Esophagus (tissue), 2 donors: ENCODE measurements around the gene C5orf47. TPM values are rescaled to one million over a fixed set of nuclear protein-coding genes. Genes with fewer than 3 reads are reported as not detected.

ENCODE experiments used
- H3K27ac ChIP-seq, 2 donors: one replicate each; pipeline ENCODE4 v1.5.1; 2013; ENCODE audit warnings: low read depth in 2 of 2, mild to moderate bottlenecking in 2 of 2, inconsistent platforms in 1 of 2, low read length in 1 of 2, moderate library complexity in 1 of 2
- H3K27me3 ChIP-seq, 2 donors: one replicate each; pipeline ENCODE4 v1.6.1; 2013; ENCODE audit warnings: low read length in 2 of 2, control low read depth in 1 of 2, mild to moderate bottlenecking in 1 of 2; ENCODE audit not compliant: insufficient read depth in 2 of 2, control insufficient read depth in 1 of 2
- H3K36me3 ChIP-seq, 2 donors: one replicate each; pipeline ENCODE4 v1.6.1; 2013; ENCODE audit warnings: low read length in 1 of 2; ENCODE audit not compliant: control insufficient read depth in 2 of 2, insufficient read depth in 2 of 2
- H3K4me1 ChIP-seq, 2 donors: one replicate each; pipeline ENCODE4 v1.6.1; 2013; ENCODE audit warnings: low read length in 1 of 2; ENCODE audit not compliant: control insufficient read depth in 2 of 2, insufficient read depth in 2 of 2
- H3K4me3 ChIP-seq, 2 donors: one replicate each; pipeline ENCODE4 v1.5.1; 2013; ENCODE audit warnings: low read length in 2 of 2, mild to moderate bottlenecking in 2 of 2, low read depth in 1 of 2, moderate library complexity in 1 of 2
- H3K9me3 ChIP-seq, 2 donors: one replicate each; pipeline ENCODE4 v1.6.1; 2013; ENCODE audit warnings: mild to moderate bottlenecking in 2 of 2, low read depth in 1 of 2, low read length in 1 of 2, moderate library complexity in 1 of 2; ENCODE audit not compliant: control insufficient read depth in 2 of 2, insufficient read depth in 1 of 2
- WGBS, 2 donors: extraction: QIAGEN DNeasy Blood & Tissue Kit; methylation state at CpG; one replicate each; pipeline ENCODE4 v1.1.7; 2013; 5-methylcytosine and 5-hydroxymethylcytosine counted together
- polyA plus RNA-seq, 2 donors: library from polyadenylated mRNA; stranded (reverse); fragments of 200-250 nt; gene quantifications; one replicate each; pipeline ENCODE4 v1.2.3, GENCODE V29; 2013
- donor health status: healthy with polysubstance abuse.
- donor health status: Bipolar disorder and iron deficiency.

The C5orf47 gene
- polyA plus RNA-seq, 2 donors: not detected

DNA sequence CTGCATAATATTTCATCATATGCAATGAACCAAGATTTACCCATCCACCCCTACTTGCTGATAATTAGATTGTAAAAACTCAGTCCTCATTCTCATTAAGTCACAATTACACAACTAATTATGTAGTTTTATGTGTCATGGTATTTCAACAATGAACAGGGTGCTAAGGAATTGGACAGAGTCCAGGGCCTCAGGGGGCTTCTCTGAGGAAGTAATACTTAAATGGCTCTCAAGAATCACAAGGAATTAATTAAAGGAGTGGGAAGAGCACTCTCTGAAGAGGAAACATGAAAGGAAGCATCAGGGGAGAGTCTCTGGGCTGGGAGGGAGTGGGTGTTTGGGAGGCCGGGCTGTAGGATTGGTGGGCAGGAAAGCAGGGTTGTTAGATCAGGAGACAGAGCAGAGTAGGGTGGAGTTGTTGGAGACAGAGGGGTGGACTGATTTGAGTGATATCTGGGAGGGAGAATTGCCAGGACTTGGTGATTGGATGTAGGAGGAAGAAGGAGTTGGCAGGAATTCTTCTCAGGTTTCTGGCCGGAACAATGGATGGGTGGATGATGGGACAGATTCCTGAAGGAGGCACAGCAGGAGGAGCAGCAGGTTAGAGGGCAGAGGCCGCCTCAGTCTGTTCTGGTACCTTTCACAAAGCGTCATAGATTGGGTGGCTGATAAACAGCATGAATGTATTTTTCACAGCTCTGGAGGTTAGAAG, 33.6 kb downstream of the C5orf47 start:
- 49 to 50% methylated on average over 4 of the region's 4 CpGs for WGBS, 2 donors
- H3K36me3 ChIP-seq: no peaks in the 10 kb centered on the region
- H3K4me1 ChIP-seq: no peaks in the 10 kb centered on the region
- no peaks in the 10 kb centered on the region for H3K27me3 ChIP-seq
- no peaks in the 10 kb centered on the region for H3K9me3 ChIP-seq
- H3K4me3 ChIP-seq: no peak overlapping the region
- H3K27ac ChIP-seq: no peak overlapping the region

DNA sequence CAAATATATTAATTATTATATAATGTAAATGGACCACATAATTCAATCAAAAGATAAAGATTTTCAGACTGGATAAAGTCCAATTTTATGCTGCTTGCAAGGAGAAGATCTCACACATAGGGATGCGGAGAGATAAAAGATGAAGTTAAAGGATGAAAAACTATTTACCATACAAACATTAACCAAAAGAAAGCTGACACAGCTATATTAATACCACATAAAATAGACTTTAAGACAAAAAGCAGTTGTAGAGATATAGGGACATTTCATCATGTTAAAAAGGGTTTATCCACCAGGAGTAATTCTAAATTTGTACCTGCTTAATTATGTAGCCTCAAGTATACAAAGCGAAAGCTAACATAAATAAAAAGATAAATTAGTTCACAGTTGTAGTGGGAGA, 41.3 kb downstream of the C5orf47 start:
- WGBS, 2 donors: 73 to 74% methylated on average over 2 of the region's 2 CpGs

DNA sequence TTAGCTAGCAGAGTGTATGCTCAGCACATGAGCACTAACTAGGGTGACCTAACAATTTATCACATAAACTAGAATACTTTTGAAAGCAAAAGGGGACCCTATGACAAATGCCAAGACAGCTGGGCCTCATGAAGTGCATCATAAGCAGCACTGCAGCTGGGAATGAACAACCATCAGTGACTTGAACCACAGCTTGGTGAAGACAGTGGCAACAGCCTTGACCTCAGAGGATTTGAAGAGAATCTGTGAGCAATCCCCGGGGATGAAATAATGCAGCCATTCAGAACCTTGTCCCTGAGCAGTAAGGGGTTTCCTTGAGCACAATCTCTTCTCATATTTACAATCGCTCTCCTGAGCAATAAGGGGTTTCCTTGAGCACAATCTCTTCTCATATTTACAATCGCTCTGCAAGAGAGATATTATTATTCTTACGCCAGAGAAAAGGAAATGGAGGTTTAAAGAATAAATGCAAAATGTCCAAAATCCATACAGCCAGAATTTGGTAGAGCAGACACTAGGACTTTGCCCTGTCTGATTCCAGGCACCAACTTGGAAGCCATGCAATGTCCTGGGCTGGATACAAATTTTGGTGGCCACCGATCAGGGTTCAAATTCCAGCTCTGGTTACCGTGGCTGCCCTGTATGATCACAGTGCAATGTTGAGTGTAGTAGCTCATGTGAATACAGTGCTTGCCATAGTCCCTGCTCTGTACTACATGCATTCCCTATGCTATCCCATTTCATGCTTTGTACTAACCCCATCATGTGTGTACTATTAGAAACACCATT, 55.7 kb downstream of the C5orf47 start:
- WGBS, 2 donors: 65 to 85% methylated on average over 6 of the region's 6 CpGs
- Histone ChIP-seq H3K9me3 (no peaks in the 10 kb centered on the region), H3K4me3 (no peak overlapping the region), H3K27me3 (peaks cover 0 to 3% of the 10 kb centered on the region in 2 donors), H3K27ac (no peak overlapping the region), H3K4me1 (no peaks in the 10 kb centered on the region), H3K36me3 (no peaks in the 10 kb centered on the region)

More for the DNA sequence above, 41.3 kb downstream of the C5orf47 start:
- Histone ChIP-seq H3K36me3 (no peaks in the 10 kb centered on the region), H3K27ac (no peak overlapping the region), H3K27me3 (no peaks in the 10 kb centered on the region), H3K9me3 (no peaks in the 10 kb centered on the region), H3K4me3 (no peak overlapping the region), H3K4me1 (no peaks in the 10 kb centered on the region)

DNA sequence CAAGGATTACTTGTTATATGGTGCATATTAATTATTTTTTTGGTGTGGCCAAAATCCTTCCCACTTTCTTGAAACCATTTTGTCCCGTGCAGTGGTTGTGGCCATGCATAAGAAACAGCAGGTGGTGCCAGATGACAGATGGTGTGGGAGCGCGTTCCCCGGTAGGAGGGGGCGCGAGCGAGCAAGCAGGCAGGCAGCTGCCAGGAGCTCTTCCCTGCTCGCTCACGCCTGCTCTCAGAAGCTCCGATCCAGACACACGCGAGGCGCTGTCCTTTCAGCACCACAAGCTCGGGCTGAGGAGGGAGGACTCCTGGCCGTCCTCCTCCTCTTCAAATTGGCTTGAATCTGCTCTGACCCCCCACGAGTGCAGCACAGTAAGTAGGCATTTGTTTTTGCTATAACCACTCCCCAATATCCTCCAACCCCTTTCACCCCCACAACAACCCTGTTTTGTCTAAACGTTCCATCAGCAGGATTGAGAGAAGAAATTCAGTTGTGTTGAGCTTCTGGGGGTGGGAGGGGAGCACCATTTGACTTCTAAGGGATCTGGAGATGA, 56.6 kb downstream of the C5orf47 start, which contains the start of gene NSG2:
NSG2 (plus strand) TSS at position 237 of the 556 bp plus-strand sequence. CDS start 1,050 bp downstream, outside the sequence.
- Histone ChIP-seq H3K36me3 (no peaks in the 10 kb centered on the region), H3K4me1 (no peaks in the 10 kb centered on the region), H3K4me3 (no peak within 1 kb of the TSS), H3K27ac (no peak within 1 kb of the TSS), H3K9me3 (no peaks in the 10 kb centered on the region), H3K27me3 (peaks cover 0 to 3% of the 10 kb centered on the region in 2 donors)
- 4 to 6% methylated on average over 17 of the region's 17 CpGs for WGBS, 2 donors

DNA sequence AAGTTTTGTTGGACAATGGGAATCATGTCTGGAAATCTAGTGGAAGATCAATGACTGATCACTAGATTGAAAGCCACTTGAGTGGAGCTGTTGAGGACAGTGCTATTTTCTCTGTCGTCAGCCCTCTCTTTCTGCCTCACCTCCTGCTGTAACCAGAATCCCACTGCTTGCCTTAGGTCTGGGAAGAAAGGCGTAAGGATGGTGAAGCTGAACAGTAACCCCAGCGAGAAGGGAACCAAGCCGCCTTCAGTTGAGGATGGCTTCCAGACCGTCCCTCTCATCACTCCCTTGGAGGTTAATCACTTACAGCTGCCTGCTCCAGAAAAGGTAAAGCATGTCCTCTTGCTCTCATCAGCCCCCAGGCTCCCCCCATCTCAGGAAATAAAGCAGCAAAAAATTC, 57.6 kb downstream of the C5orf47 start:
- peaks cover 0 to 3% of the 10 kb centered on the region in 2 donors for H3K27me3 ChIP-seq
- 70 to 72% methylated on average over 5 of the region's 5 CpGs for WGBS, 2 donors
- H3K9me3 ChIP-seq: peaks cover 0 to 3% of the 10 kb centered on the region in 2 donors
- no peaks in the 10 kb centered on the region for H3K36me3 ChIP-seq
- no peaks in the 10 kb centered on the region for H3K4me1 ChIP-seq
- H3K4me3 ChIP-seq: no peak overlapping the region
- H3K27ac ChIP-seq: no peak overlapping the region

DNA sequence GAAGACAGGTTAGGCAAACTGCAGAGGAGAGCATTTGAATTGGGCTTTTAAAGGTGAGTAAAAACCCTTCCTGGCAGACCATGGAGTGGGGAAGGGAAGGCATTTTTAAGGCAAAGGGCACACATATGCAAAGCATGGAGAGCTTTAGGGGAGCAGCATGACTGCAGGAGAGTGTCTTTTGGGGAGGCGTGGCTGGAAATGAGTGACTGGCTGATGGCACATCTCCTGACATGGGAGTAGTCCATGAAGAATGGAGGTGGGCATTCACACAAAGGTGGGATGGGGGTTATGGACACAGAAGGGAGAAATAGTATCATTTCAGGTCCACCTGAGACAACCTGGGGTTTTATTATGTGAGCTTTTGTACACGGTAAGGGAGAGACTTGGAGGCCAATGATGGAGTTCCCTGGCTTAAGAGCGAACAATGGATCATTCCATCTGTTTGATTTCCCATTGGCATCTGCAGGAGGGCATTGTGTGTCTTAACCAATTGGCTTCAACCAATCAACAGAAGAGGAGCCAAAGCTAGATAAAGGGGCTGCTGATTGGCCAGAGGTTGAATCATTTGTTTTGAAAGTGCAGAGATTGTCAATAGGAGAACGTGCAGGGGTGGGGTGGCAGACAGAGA, 58.6 kb downstream of the C5orf47 start:
- no peak overlapping the region for H3K27ac ChIP-seq
- H3K9me3 ChIP-seq: peaks cover 0 to 3% of the 10 kb centered on the region in 2 donors
- H3K36me3 ChIP-seq: no peaks in the 10 kb centered on the region
- no peaks in the 10 kb centered on the region for H3K4me1 ChIP-seq
- peaks cover 0 to 3% of the 10 kb centered on the region in 2 donors for H3K27me3 ChIP-seq
- 72 to 75% methylated on average over 4 of the region's 4 CpGs for WGBS, 2 donors
- H3K4me3 ChIP-seq: no peak overlapping the region

DNA sequence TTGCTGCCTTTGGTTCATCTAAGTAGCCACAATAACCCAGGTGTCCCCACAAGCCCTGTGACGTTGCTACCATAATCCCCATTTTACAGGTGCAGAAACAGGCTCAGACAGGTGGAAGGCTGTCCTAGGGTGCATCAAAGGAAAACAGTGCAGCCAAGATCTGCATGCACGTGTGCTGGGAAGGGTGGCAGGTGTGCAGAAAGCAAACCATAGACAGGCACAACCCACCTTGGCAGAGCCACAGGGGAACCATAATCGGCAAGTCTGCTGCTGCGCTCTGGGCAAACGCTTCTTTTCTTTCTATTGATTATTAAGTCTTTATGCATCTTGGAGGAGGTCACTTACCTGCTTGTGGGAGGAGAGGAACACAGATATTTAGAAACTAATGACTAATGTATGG, 63.7 kb downstream of the C5orf47 start:
- 50 to 56% methylated on average over 5 of the region's 5 CpGs for WGBS, 2 donors
- H3K4me3 ChIP-seq: no peak overlapping the region
- H3K27ac ChIP-seq: no peak overlapping the region
- H3K36me3 ChIP-seq: no peaks in the 10 kb centered on the region
- H3K4me1 ChIP-seq: no peaks in the 10 kb centered on the region
- H3K27me3 ChIP-seq: peaks cover 0 to 3% of the 10 kb centered on the region in 2 donors
- peaks cover 0 to 3% of the 10 kb centered on the region in 2 donors for H3K9me3 ChIP-seq

DNA sequence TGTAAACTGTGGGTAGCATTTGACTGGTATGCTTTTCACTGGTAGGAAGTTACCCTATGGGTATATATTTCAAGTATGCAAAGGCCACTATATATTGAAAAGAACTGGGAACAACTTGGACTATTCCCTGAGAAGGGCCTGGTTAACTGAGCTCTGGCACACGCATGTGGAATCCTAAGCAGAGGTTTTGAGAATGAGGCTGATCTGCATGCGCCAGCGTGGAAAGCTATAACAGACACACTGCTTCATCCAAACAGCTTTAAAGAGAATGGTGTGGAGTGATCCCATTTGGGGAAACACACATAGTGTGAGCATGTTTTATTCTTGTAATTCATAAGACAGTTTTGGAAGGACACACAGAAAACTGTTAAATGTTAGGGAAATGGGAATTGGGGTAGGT, 64.9 kb downstream of the C5orf47 start:
- 93 to 95% methylated on average over 3 of the region's 3 CpGs for WGBS, 2 donors
- no peaks in the 10 kb centered on the region for H3K4me1 ChIP-seq
- no peak overlapping the region for H3K27ac ChIP-seq

More for the DNA sequence above, 64.9 kb downstream of the C5orf47 start:
- peaks cover 0 to 3% of the 10 kb centered on the region in 2 donors for H3K9me3 ChIP-seq
- H3K36me3 ChIP-seq: no peaks in the 10 kb centered on the region
- no peaks in the 10 kb centered on the region for H3K27me3 ChIP-seq
- no peak overlapping the region for H3K4me3 ChIP-seq
